ENCODE measurements around the gene ZNF608.

DNA sequence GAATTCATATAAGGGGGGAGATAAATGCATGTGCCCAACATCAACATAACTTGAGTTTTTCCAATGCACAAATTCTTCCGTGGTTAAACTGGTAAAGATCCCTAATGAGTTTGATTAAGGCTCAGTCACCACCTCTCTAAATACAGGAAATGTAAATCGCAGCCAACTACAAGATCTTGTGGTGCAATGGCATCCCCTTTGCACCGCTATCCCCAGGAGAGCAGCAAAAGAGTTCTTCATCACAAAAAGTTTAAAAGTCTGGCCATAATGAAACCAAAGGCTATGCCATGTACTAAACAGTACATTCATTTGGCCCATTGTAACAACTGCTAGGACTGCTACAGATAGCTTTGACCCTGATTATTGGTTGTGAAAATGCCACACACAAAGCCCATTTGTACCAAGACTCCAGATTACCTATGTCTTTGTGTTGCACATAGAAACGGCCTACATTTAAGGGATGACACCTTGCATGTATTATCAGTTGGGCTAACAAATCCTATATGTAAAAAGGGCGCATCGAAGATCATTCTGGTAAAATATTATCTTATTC is 44.5 kb downstream of the ZNF608 start:
- no peak for TF ChIP-seq EZH2 (IDR thresholded peaks at IDR 0.05; ENCODE audit: borderline replicate concordance, low read depth, low read length, poor library complexity, severe bottlenecking)
- TF ChIP-seq, protein P1, sequence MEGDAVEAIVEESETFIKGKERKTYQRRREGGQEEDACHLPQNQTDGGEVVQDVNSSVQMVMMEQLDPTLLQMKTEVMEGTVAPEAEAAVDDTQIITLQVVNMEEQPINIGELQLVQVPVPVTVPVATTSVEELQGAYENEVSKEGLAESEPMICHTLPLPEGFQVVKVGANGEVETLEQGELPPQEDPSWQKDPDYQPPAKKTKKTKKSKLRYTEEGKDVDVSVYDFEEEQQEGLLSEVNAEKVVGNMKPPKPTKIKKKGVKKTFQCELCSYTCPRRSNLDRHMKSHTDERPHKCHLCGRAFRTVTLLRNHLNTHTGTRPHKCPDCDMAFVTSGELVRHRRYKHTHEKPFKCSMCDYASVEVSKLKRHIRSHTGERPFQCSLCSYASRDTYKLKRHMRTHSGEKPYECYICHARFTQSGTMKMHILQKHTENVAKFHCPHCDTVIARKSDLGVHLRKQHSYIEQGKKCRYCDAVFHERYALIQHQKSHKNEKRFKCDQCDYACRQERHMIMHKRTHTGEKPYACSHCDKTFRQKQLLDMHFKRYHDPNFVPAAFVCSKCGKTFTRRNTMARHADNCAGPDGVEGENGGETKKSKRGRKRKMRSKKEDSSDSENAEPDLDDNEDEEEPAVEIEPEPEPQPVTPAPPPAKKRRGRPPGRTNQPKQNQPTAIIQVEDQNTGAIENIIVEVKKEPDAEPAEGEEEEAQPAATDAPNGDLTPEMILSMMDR (conservative IDR thresholded peaks at IDR 0.05; ENCODE audit: low read depth, low read length) = no peak

Data from A673 (cell line).